ENCODE data around the gene G0S2.

- TF ChIP-seq EZH2 (IDR thresholded peaks at IDR 0.05; ENCODE audit: low read depth, unreplicated experiment) = no peak
- TF ChIP-seq, protein P1, sequence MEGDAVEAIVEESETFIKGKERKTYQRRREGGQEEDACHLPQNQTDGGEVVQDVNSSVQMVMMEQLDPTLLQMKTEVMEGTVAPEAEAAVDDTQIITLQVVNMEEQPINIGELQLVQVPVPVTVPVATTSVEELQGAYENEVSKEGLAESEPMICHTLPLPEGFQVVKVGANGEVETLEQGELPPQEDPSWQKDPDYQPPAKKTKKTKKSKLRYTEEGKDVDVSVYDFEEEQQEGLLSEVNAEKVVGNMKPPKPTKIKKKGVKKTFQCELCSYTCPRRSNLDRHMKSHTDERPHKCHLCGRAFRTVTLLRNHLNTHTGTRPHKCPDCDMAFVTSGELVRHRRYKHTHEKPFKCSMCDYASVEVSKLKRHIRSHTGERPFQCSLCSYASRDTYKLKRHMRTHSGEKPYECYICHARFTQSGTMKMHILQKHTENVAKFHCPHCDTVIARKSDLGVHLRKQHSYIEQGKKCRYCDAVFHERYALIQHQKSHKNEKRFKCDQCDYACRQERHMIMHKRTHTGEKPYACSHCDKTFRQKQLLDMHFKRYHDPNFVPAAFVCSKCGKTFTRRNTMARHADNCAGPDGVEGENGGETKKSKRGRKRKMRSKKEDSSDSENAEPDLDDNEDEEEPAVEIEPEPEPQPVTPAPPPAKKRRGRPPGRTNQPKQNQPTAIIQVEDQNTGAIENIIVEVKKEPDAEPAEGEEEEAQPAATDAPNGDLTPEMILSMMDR (conservative IDR thresholded peaks at IDR 0.05; ENCODE audit: low read depth in 2 of 2) = no peak
- TF ChIP-seq POLR2AphosphoS5 (IDR thresholded peaks at IDR 0.05; ENCODE audit: low read depth) = no peak
- TF ChIP-seq, protein P2, sequence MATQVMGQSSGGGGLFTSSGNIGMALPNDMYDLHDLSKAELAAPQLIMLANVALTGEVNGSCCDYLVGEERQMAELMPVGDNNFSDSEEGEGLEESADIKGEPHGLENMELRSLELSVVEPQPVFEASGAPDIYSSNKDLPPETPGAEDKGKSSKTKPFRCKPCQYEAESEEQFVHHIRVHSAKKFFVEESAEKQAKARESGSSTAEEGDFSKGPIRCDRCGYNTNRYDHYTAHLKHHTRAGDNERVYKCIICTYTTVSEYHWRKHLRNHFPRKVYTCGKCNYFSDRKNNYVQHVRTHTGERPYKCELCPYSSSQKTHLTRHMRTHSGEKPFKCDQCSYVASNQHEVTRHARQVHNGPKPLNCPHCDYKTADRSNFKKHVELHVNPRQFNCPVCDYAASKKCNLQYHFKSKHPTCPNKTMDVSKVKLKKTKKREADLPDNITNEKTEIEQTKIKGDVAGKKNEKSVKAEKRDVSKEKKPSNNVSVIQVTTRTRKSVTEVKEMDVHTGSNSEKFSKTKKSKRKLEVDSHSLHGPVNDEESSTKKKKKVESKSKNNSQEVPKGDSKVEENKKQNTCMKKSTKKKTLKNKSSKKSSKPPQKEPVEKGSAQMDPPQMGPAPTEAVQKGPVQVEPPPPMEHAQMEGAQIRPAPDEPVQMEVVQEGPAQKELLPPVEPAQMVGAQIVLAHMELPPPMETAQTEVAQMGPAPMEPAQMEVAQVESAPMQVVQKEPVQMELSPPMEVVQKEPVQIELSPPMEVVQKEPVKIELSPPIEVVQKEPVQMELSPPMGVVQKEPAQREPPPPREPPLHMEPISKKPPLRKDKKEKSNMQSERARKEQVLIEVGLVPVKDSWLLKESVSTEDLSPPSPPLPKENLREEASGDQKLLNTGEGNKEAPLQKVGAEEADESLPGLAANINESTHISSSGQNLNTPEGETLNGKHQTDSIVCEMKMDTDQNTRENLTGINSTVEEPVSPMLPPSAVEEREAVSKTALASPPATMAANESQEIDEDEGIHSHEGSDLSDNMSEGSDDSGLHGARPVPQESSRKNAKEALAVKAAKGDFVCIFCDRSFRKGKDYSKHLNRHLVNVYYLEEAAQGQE (IDR thresholded peaks at IDR 0.05; ENCODE audit: unreplicated experiment) = no peak
- no peak for TF ChIP-seq CREB1 (CRISPR knock-in tag; IDR thresholded peaks at IDR 0.05; ENCODE audit: low read depth)
- no peak for TF ChIP-seq EZH2phosphoT487 (IDR thresholded peaks at IDR 0.05; ENCODE audit: unreplicated experiment)
- TF ChIP-seq NANOG (IDR thresholded peaks at IDR 0.05; ENCODE audit: borderline replicate concordance) = no peak
- no peak for TF ChIP-seq JUNB (IDR thresholded peaks at IDR 0.05; ENCODE audit: unreplicated experiment)
- no peak for TF ChIP-seq ZNF331 (CRISPR knock-in tag; IDR thresholded peaks at IDR 0.05; ENCODE audit: low read depth)
- TF ChIP-seq, protein P3, sequence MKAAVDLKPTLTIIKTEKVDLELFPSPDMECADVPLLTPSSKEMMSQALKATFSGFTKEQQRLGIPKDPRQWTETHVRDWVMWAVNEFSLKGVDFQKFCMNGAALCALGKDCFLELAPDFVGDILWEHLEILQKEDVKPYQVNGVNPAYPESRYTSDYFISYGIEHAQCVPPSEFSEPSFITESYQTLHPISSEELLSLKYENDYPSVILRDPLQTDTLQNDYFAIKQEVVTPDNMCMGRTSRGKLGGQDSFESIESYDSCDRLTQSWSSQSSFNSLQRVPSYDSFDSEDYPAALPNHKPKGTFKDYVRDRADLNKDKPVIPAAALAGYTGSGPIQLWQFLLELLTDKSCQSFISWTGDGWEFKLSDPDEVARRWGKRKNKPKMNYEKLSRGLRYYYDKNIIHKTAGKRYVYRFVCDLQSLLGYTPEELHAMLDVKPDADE (IDR thresholded peaks at IDR 0.05) = no peak
- no peak for TF ChIP-seq STAT1 (IDR thresholded peaks at IDR 0.05; ENCODE audit: unreplicated experiment)
- TF ChIP-seq ZNF114 (CRISPR knock-in tag; IDR thresholded peaks at IDR 0.05) = no peak
These were observed 46.1 kb downstream of the G0S2 start for GRCh38 chr1:209721323-209721722.
